HL-60 (cell line): ENCODE data around the gene POMT1.

Source experiments
- DNase-seq, 2 experiments: peaks; one replicate each; pipeline ENCODE4 v3.0.0-alpha.2; 2010 to 2020; ENCODE audit warnings: low read depth in 1 of 2, low spot score in 1 of 2
- H3K27ac ChIP-seq: fragments of 250-450 bp; sonication (Bioruptor Pico); replicated peaks from 2 replicates; pipeline ENCODE4 v1.5.1; 2020; ENCODE audit warnings: mild to moderate bottlenecking, moderate library complexity
- H3K27me3 ChIP-seq: fragments of 250-450 bp; sonication (Bioruptor Pico); 2 replicates; pipeline ENCODE4 v1.5.1; 2021; ENCODE audit warnings: mild to moderate bottlenecking, moderate library complexity; ENCODE audit not compliant: insufficient read depth, poor library complexity, severe bottlenecking
- H3K4me3 ChIP-seq: replicated peaks from 2 replicates; pipeline ENCODE4 v1.5.1; 2011; ENCODE audit warnings: mild to moderate bottlenecking, control low read depth, low read length; ENCODE audit not compliant: insufficient read depth
- CTCF ChIP-seq: IDR thresholded peaks from one replicate; pipeline ENCODE4 v1.5.1; 2011; ENCODE audit warnings: low read length, control low read depth, inconsistent platforms; ENCODE audit not compliant: insufficient read depth
- GABPA ChIP-seq: IDR thresholded peaks from 2 replicates; pipeline ENCODE4 v1.6.1; 2012; ENCODE audit warnings: low read depth
- POLR2AphosphoS5 ChIP-seq: IDR thresholded peaks from 2 replicates; pipeline ENCODE4 v1.6.1; 2012; ENCODE audit warnings: low read depth
- REST ChIP-seq: IDR thresholded peaks from 2 replicates; pipeline ENCODE4 v1.6.1; 2012; ENCODE audit warnings: low read depth; ENCODE audit not compliant: insufficient replicate concordance
- SPI1 ChIP-seq: IDR thresholded peaks from 2 replicates; pipeline ENCODE4 v1.6.1; 2012; ENCODE audit warnings: low read depth, mild to moderate bottlenecking, borderline replicate concordance

POMT1 gene

GRCh38 chr9:131485206-131485605 lies 17.5 kb upstream of the POMT1 start:
- H3K27me3 ChIP-seq = no peaks in the 10 kb centered on the region

GRCh38 chr9:131485728-131486422 lies 16.8 kb upstream of the POMT1 start:
- Histone ChIP-seq H3K27ac (no peak overlapping the region), H3K27me3 (no peaks in the 10 kb centered on the region), H3K4me3 (no peak overlapping the region)
- no peak for DNase-seq
- TF ChIP-seq CTCF (no peak), REST (no peak), GABPA (no peak), POLR2AphosphoS5 (no peak), SPI1 (no peak)

More at GRCh38 chr9:131485206-131485605, 17.5 kb upstream of the POMT1 start:
- TF ChIP-seq CTCF (no peak), GABPA (no peak), POLR2AphosphoS5 (no peak), REST (no peak), SPI1 (no peak)
- no peak overlapping the region for H3K27ac ChIP-seq
- H3K4me3 ChIP-seq = no peak overlapping the region
- no peak for DNase-seq

GRCh38 chr9:131487001-131487400 lies 15.7 kb upstream of the POMT1 start:
- Histone ChIP-seq H3K27me3 (no peaks in the 10 kb centered on the region), H3K4me3 (no peak overlapping the region), H3K27ac (no peak overlapping the region)
- TF ChIP-seq CTCF = no peak
- no peak for TF ChIP-seq POLR2AphosphoS5
- TF ChIP-seq GABPA = no peak
- TF ChIP-seq SPI1 = no peak
- no peak for TF ChIP-seq REST
- DNase-seq = no peak
